M059J (cell line): Measurements from ENCODE around the gene SYTL5. TPM values are rescaled to one million over a fixed set of nuclear protein-coding genes. Genes with fewer than 3 reads are reported as not detected.

Experiments used
- DNase-seq: peaks from one replicate; pipeline ENCODE4 v3.0.0-alpha.2; 2012; ENCODE audit warnings: low read depth
- total RNA-seq: library from RNA; depleted of rRNA; stranded (reverse); fragments of >200 nt; shearing (Covaris generic); gene quantifications from 2 replicates; pipeline ENCODE4 v1.2.3, GENCODE V29; 2014

SYTL5 gene
- total RNA-seq, 1 experiment from 2014 or later, result 23.1 TPM

- peak; percentile 44 for DNase-seq
These were observed 83.0 kb downstream of the SYTL5 start for GRCh38 chrX:38089173-38089982.

GRCh38 chrX:38095971-38096529, 89.7 kb downstream of the SYTL5 start:
- peak; percentile 78 for DNase-seq

GRCh38 chrX:38099688-38100087, 93.3 kb downstream of the SYTL5 start:
- DNase-seq, result no peak

- DNase-seq, result no peak
These were observed 95.9 kb downstream of the SYTL5 start for GRCh38 chrX:38102240-38102639.

- no peak for DNase-seq
These were observed 96.5 kb downstream of the SYTL5 start for GRCh38 chrX:38102875-38103274.

- no peak for DNase-seq
These were observed 97.8 kb downstream of the SYTL5 start for GRCh38 chrX:38103857-38104812.

GRCh38 chrX:38105216-38105725, 98.9 kb downstream of the SYTL5 start:
- no peak for DNase-seq

GRCh38 chrX:38106991-38107655, 100.8 kb downstream of the SYTL5 start:
- DNase-seq, result no peak

- no peak for DNase-seq
These were observed 102.0 kb downstream of the SYTL5 start for GRCh38 chrX:38108364-38108763.

GRCh38 chrX:38109042-38109898, 102.9 kb downstream of the SYTL5 start:
- no peak for DNase-seq

GRCh38 chrX:38110231-38110630, 103.9 kb downstream of the SYTL5 start:
- no peak for DNase-seq

- DNase-seq, result no peak
These were observed 104.8 kb downstream of the SYTL5 start for GRCh38 chrX:38111196-38111595.

GRCh38 chrX:38112566-38112965, 106.2 kb downstream of the SYTL5 start:
- DNase-seq, result no peak

- DNase-seq, result no peak
These were observed 110.4 kb downstream of the SYTL5 start for GRCh38 chrX:38116706-38117105.

- DNase-seq, result peak; percentile 5
These were observed 111.1 kb downstream of the SYTL5 start for GRCh38 chrX:38117485-38117884.

- no peak for DNase-seq
These were observed 117.6 kb downstream of the SYTL5 start for GRCh38 chrX:38124000-38124399.

GRCh38 chrX:38126179-38126578, 119.8 kb downstream of the SYTL5 start:
- peak; percentile 15 for DNase-seq

- peak; percentile 4 for DNase-seq
These were observed 121.6 kb downstream of the SYTL5 start for GRCh38 chrX:38127961-38128360.

- no peak for DNase-seq
These were observed 123.0 kb downstream of the SYTL5 start for GRCh38 chrX:38129366-38129765.

GRCh38 chrX:38138157-38138891, 132.0 kb downstream of the SYTL5 start:
- DNase-seq, result no peak
